LNCAP (cell line): ENCODE measurements around the gene KRTAP11-1.

Source experiments
- TF ChIP-seq, protein P1 (sequence below): fragments of 450-650 bp; IDR thresholded peaks from 2 replicates; pipeline ENCODE4 v1.5.1; 2017; ENCODE audit warnings: mild to moderate bottlenecking

Gene KRTAP11-1

DNA sequence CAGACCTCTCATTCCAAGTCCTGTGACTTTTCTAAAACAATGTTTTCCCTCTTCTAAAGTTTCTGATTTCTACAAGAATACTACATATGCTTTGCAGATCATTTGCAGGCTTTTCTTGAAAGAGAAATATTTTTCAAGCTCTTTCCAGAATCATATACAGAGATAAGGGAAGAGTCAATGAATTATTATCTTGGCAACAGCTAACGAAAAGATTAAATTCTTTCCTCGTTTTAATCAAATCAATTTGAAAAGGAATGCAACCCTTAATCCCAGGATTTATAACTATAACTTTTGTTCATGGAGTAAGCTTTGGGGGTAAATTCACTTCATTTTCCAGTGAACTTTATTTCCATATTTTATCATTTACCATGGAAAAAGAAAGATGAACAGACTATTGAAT, 6.9 kb downstream of the KRTAP11-1 start:
- TF ChIP-seq, protein P1, sequence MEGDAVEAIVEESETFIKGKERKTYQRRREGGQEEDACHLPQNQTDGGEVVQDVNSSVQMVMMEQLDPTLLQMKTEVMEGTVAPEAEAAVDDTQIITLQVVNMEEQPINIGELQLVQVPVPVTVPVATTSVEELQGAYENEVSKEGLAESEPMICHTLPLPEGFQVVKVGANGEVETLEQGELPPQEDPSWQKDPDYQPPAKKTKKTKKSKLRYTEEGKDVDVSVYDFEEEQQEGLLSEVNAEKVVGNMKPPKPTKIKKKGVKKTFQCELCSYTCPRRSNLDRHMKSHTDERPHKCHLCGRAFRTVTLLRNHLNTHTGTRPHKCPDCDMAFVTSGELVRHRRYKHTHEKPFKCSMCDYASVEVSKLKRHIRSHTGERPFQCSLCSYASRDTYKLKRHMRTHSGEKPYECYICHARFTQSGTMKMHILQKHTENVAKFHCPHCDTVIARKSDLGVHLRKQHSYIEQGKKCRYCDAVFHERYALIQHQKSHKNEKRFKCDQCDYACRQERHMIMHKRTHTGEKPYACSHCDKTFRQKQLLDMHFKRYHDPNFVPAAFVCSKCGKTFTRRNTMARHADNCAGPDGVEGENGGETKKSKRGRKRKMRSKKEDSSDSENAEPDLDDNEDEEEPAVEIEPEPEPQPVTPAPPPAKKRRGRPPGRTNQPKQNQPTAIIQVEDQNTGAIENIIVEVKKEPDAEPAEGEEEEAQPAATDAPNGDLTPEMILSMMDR: no peak

DNA sequence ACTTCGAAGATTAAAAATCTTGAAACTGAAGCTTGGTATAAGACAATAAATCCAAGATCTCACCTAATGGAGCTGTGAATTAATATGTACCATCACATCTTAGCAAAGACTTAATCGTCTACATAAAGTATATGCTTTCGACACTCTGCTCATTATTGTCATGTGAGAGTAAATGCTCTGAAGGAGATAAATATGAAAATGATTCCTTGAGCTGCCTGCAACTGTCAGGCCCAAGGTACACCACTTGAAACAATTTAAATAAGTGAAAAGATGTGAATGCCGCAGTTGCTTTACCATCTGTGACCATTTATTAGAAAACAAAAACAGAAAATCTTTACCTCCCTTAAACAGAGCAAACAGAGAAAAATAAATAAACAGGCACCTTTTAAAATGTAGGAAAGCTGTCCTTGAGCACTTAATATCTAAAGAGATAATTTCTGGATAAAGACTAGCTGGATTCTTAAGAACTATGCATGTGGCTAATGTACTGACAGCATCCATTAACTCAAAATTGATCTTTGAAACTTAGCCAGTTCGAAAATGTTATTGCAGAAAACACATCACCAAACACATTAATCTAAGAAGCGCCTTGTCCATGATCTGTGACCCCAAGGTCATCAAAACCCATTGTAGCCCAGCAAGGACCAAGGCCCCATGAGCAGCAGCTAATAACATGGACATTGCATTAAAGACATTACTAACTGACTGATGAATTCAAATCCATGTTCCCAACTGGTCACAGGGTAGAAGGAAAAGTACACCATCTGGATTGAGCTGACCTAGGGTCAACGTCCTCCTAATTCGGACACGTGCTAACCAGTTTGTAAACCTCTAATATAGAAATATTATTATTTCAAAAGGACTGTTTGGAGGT, 33.5 kb downstream of the KRTAP11-1 start:
- TF ChIP-seq, protein P1: no peak

DNA sequence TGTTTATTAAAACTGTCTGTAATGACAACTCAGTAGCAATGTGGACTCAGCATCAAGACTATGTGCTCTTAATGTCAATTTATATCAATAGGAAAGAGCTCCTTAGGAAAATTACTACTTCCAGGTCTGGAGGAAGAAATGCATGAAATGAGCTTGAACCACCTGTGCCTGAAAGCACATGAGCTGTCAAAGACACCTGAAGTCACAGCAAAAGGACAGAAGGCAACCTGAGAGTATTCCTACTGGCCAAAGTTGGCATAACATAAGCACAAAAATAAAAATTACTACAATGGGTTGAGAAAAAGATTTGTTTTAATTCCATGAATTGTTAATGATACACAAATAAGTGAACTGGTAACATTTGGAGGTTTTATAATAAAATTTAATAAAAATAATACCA, 38.4 kb downstream of the KRTAP11-1 start:
- TF ChIP-seq, protein P1: no peak

DNA sequence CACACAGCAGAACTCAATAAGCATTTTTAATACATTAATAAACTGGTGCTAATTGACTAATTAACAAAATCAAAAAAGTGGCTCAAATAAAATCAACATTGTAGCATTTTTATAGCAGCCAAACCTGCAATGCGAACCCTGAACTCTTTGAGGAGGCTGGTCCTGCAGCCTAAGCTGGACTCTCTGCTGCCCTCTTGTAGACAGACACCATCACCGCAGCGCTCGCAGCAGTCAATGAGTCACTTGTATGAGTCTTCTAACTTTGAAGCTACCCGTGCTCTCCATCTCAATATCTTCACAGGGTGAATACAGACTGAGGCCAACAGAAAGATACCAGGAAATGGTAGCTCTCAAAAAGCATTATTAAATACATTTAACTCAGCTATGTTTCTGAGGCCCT, 42.1 kb downstream of the KRTAP11-1 start:
- TF ChIP-seq, protein P1: peak; percentile 44

DNA sequence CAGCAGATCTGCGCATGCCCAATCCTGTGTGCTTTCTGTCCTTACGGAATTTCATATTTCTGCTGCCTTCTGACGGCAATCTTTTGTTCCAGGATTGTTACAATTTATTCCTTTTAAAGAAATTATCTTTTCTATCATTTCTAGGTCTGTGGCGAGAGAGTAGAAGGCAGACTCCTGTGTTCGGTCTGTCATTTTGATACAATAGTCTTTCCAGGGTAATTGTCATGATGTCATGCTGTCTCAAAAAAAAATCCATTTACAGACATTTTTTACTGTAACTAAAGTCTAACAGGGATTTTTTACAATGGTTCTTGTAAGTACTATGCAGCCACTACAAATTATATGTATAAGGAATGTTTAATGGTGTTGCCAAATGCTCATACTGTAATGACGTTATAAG, 42.8 kb downstream of the KRTAP11-1 start:
- TF ChIP-seq, protein P1: no peak

DNA sequence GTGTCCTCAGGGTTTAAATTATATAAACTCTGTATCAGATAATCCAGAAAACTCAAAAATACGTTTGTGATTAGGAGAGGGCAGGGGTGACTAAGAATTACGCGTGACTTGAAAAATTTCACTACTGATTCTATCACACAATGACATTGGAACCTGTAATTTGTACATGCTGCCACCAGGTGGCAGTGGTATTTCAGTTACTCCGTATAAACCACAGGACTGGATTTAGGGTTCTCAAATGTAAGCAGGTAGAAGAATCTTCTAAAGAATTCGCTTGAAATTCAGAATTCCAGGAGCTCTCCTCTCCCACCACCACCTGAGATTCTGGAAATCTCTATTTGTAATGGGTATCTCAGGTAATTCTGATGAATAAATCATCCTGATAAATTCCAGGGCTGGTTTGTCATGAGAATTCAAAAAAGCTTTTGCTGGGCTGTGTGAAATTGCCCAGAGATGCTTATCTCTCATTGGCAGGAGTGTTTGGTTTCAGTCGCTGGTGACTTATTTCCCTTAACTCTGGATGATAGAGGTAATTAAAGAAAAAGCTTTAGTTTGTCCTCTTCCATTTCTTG, 50.1 kb downstream of the KRTAP11-1 start:
- TF ChIP-seq, protein P1: peak; percentile 59
